Dendritic cell treated with granulocyte-macrophage colony-stimulating factor and Interleukin-4, amounts not matched to agents 40 ng/mL and 50 ng/mL, for 4 days (primary cell): ENCODE data around the gene MYO1E.
"Not testable (repeated sequence)": the region's sequence is repeated elsewhere in the genome, so short reads cannot be mapped to it uniquely, and the experiment has no call there.

ENCODE experiments used
- H3K27ac Mint-ChIP-seq: one replicate; pipeline ENCODE4 v1.8.0; 2022; ENCODE audit warnings: mild to moderate bottlenecking, mixed read lengths
- H3K27me3 Mint-ChIP-seq: one replicate; pipeline ENCODE4 v1.8.0; 2022; ENCODE audit warnings: mild to moderate bottlenecking, mixed read lengths
- H3K36me3 Mint-ChIP-seq: one replicate; pipeline ENCODE4 v1.8.0; 2022; ENCODE audit warnings: low read depth, mixed read lengths
- H3K4me1 Mint-ChIP-seq: one replicate; pipeline ENCODE4 v1.8.0; 2022; ENCODE audit warnings: low read depth, mixed read lengths
- H3K4me3 Mint-ChIP-seq: one replicate; pipeline ENCODE4 v1.8.0; 2022; ENCODE audit warnings: mild to moderate bottlenecking, moderate library complexity, mixed read lengths
- H3K9me3 Mint-ChIP-seq: one replicate; pipeline ENCODE4 v1.8.0; 2022; ENCODE audit warnings: mixed read lengths
- intact Hi-C: fragments of 100-400 bp; cut with micrococcal nuclease; formaldehyde crosslinking; loops from one replicate; pipeline ENCODE4 v1.15.0; 2022

The MYO1E gene

GRCh38 chr15:59352683-59353082 is 20.0 kb downstream of the MYO1E start:
- no peak overlapping the region for H3K27ac Mint-ChIP-seq
- peaks cover 15% of the 10 kb centered on the region for H3K36me3 Mint-ChIP-seq
- H3K4me3 Mint-ChIP-seq = no peak overlapping the region
- no peaks in the 10 kb centered on the region for H3K9me3 Mint-ChIP-seq
- H3K4me1 Mint-ChIP-seq = peaks cover 69% of the 10 kb centered on the region
- intact Hi-C loops = no loop called here
- H3K27me3 Mint-ChIP-seq = no peaks in the 10 kb centered on the region

GRCh38 chr15:59352189-59352588 is 20.5 kb downstream of the MYO1E start:
- peaks cover 10% of the 10 kb centered on the region for H3K36me3 Mint-ChIP-seq
- H3K9me3 Mint-ChIP-seq = no peaks in the 10 kb centered on the region
- H3K27ac Mint-ChIP-seq = no peak overlapping the region
- H3K4me3 Mint-ChIP-seq = no peak overlapping the region
- H3K27me3 Mint-ChIP-seq = no peaks in the 10 kb centered on the region
- intact Hi-C loops = no loop called here
- H3K4me1 Mint-ChIP-seq = peaks cover 68% of the 10 kb centered on the region

- H3K36me3 Mint-ChIP-seq = peaks cover 13% of the 10 kb centered on the region
- H3K9me3 Mint-ChIP-seq = no peaks in the 10 kb centered on the region
- H3K4me1 Mint-ChIP-seq = peaks cover 77% of the 10 kb centered on the region
- H3K27me3 Mint-ChIP-seq = no peaks in the 10 kb centered on the region
- H3K27ac Mint-ChIP-seq = peak overlapping the region; percentile 22
- H3K4me3 Mint-ChIP-seq = no peak overlapping the region
- intact Hi-C loops = no loop called here
Measured at GRCh38 chr15:59350421-59350732, 22.3 kb downstream of the MYO1E start.

GRCh38 chr15:59349680-59350420 is 22.8 kb downstream of the MYO1E start:
- Mint-ChIP-seq H3K36me3 (peaks cover 13% of the 10 kb centered on the region), H3K27me3 (no peaks in the 10 kb centered on the region), H3K4me3 (no peak overlapping the region), H3K9me3 (no peaks in the 10 kb centered on the region), H3K27ac (peak overlapping the region; percentile 22), H3K4me1 (peaks cover 77% of the 10 kb centered on the region)
- intact Hi-C loops = no loop called here

GRCh38 chr15:59347915-59348314 is 24.8 kb downstream of the MYO1E start:
- no peak overlapping the region for H3K4me3 Mint-ChIP-seq
- H3K4me1 Mint-ChIP-seq = peaks cover 78% of the 10 kb centered on the region
- H3K27ac Mint-ChIP-seq = no peak overlapping the region
- peaks cover 20% of the 10 kb centered on the region for H3K36me3 Mint-ChIP-seq
- no peaks in the 10 kb centered on the region for H3K27me3 Mint-ChIP-seq
- H3K9me3 Mint-ChIP-seq = no peaks in the 10 kb centered on the region
- intact Hi-C loops = no loop called here

GRCh38 chr15:59346951-59347350 is 25.7 kb downstream of the MYO1E start:
- H3K4me1 Mint-ChIP-seq = peaks cover 77% of the 10 kb centered on the region
- no peak overlapping the region for H3K4me3 Mint-ChIP-seq
- H3K27ac Mint-ChIP-seq = no peak overlapping the region
- H3K27me3 Mint-ChIP-seq = no peaks in the 10 kb centered on the region
- intact Hi-C loops = no loop called here
- peaks cover 29% of the 10 kb centered on the region for H3K36me3 Mint-ChIP-seq
- H3K9me3 Mint-ChIP-seq = no peaks in the 10 kb centered on the region

- intact Hi-C loops = no loop called here
- H3K36me3 Mint-ChIP-seq = peaks cover 29% of the 10 kb centered on the region
- H3K4me1 Mint-ChIP-seq = peaks cover 68% of the 10 kb centered on the region
- no peak overlapping the region for H3K4me3 Mint-ChIP-seq
- no peaks in the 10 kb centered on the region for H3K9me3 Mint-ChIP-seq
- no peaks in the 10 kb centered on the region for H3K27me3 Mint-ChIP-seq
- no peak overlapping the region for H3K27ac Mint-ChIP-seq
Measured at GRCh38 chr15:59345326-59345725, 27.3 kb downstream of the MYO1E start.

- Mint-ChIP-seq H3K4me3 (no peak overlapping the region), H3K36me3 (peaks cover 29% of the 10 kb centered on the region), H3K4me1 (peaks cover 58% of the 10 kb centered on the region), H3K27me3 (no peaks in the 10 kb centered on the region), H3K9me3 (no peaks in the 10 kb centered on the region), H3K27ac (no peak overlapping the region)
- intact Hi-C loops = no loop called here
Measured at GRCh38 chr15:59344311-59344710, 28.4 kb downstream of the MYO1E start.

GRCh38 chr15:59340325-59340724 is 32.3 kb downstream of the MYO1E start:
- no peaks in the 10 kb centered on the region for H3K27me3 Mint-ChIP-seq
- H3K4me1 Mint-ChIP-seq = peaks cover 33% of the 10 kb centered on the region

GRCh38 chr15:59339252-59339672 is 33.4 kb downstream of the MYO1E start:
- H3K27me3 Mint-ChIP-seq = no peaks in the 10 kb centered on the region
- H3K4me3 Mint-ChIP-seq = no peak overlapping the region

More at GRCh38 chr15:59340325-59340724, 32.3 kb downstream of the MYO1E start:
- H3K27ac Mint-ChIP-seq = no peak overlapping the region
- intact Hi-C loops = no loop called here
- no peaks in the 10 kb centered on the region for H3K9me3 Mint-ChIP-seq
- no peak overlapping the region for H3K4me3 Mint-ChIP-seq
- H3K36me3 Mint-ChIP-seq = peaks cover 20% of the 10 kb centered on the region

GRCh38 chr15:59338414-59338813 is 34.3 kb downstream of the MYO1E start:
- Mint-ChIP-seq H3K4me3 (no peak overlapping the region), H3K27me3 (no peaks in the 10 kb centered on the region), H3K4me1 (peaks cover 27% of the 10 kb centered on the region), H3K36me3 (peaks cover 16% of the 10 kb centered on the region), H3K27ac (no peak overlapping the region), H3K9me3 (no peaks in the 10 kb centered on the region)
- intact Hi-C loops = no loop called here

More at GRCh38 chr15:59339252-59339672, 33.4 kb downstream of the MYO1E start:
- Mint-ChIP-seq H3K27ac (no peak overlapping the region), H3K4me1 (peaks cover 30% of the 10 kb centered on the region), H3K9me3 (no peaks in the 10 kb centered on the region), H3K36me3 (peaks cover 20% of the 10 kb centered on the region)
- intact Hi-C loops = no loop called here

- not testable (repeated sequence) for H3K4me3 Mint-ChIP-seq, H3K27ac Mint-ChIP-seq
Measured at GRCh38 chr15:59336725-59337124, 35.9 kb downstream of the MYO1E start.

GRCh38 chr15:59335207-59335786 is 37.4 kb downstream of the MYO1E start:
- no peaks in the 10 kb centered on the region for H3K27me3 Mint-ChIP-seq
- no peak overlapping the region for H3K27ac Mint-ChIP-seq
- no peaks in the 10 kb centered on the region for H3K9me3 Mint-ChIP-seq
- H3K36me3 Mint-ChIP-seq = peaks cover 4% of the 10 kb centered on the region
- H3K4me3 Mint-ChIP-seq = no peak overlapping the region
- intact Hi-C loops = no loop called here
- H3K4me1 Mint-ChIP-seq = peaks cover 32% of the 10 kb centered on the region

More at GRCh38 chr15:59336725-59337124, 35.9 kb downstream of the MYO1E start:
- H3K4me1 Mint-ChIP-seq = peaks cover 27% of the 10 kb centered on the region
- H3K27me3 Mint-ChIP-seq, H3K9me3 Mint-ChIP-seq, H3K36me3 Mint-ChIP-seq, intact Hi-C loops: not testable (repeated sequence)

GRCh38 chr15:59334076-59334415 is 38.6 kb downstream of the MYO1E start:
- intact Hi-C loops = no loop called here
- Mint-ChIP-seq H3K36me3 (peaks cover 4% of the 10 kb centered on the region), H3K27me3 (no peaks in the 10 kb centered on the region), H3K4me1 (peaks cover 40% of the 10 kb centered on the region), H3K4me3 (no peak overlapping the region), H3K9me3 (no peaks in the 10 kb centered on the region), H3K27ac (no peak overlapping the region)
